ENCODE results near the gene ARHGAP18. TPM values are rescaled to one million over a fixed set of nuclear protein-coding genes. Genes with fewer than 3 reads are reported as not detected.

The ARHGAP18 gene
- total and polyA plus RNA-seq, 2 experiments from 2014 or later = 4.3 to 5.0 TPM

GRCh38 chr6:129607581-129608186 is 102.3 kb downstream of the ARHGAP18 start (continued):
- TF ChIP-seq ZNF462 (CRISPR knock-in tag; IDR thresholded peaks at IDR 0.05) = no peak
- no peak for TF ChIP-seq EZH2phosphoT487 (IDR thresholded peaks at IDR 0.05; ENCODE audit: unreplicated experiment)
- no peak for TF ChIP-seq CTCF (conservative IDR thresholded peaks at IDR 0.05; ENCODE audit: low read depth in 2 of 2)
- TF ChIP-seq NANOG (IDR thresholded peaks at IDR 0.05; ENCODE audit: borderline replicate concordance) = no peak

- Histone ChIP-seq H3K4me2 (no peak overlapping the region), H3K27ac (ENCODE audit: low read depth) (no peak overlapping the region), H3K4me1 (ENCODE audit: insufficient read depth) (peaks cover 25% of the 10 kb centered on the region), H2AFZ (no peak overlapping the region), H3K9me2 (ENCODE audit: insufficient read depth) (no peaks in the 10 kb centered on the region), H3K79me2 (replicated peaks; ENCODE audit: insufficient read depth) (no peaks in the 10 kb centered on the region), H3K27me3 (ENCODE audit: insufficient read depth) (no peaks in the 10 kb centered on the region), H3K4me3 (no peak overlapping the region), H4K20me1 (replicated peaks; ENCODE audit: insufficient read depth) (no peaks in the 10 kb centered on the region), H3F3A (replicated peaks; ENCODE audit: low read depth) (no peaks in the 10 kb centered on the region), H3K36me3 (ENCODE audit: insufficient read depth) (no peaks in the 10 kb centered on the region)
- ATAC-seq (no peak), DNase-seq (ENCODE audit: low spot score) (no peak)
- H3K4me1 Mint-ChIP-seq = peaks cover 24% of the 10 kb centered on the region
- no peak overlapping the region for H3K4me3 Mint-ChIP-seq
- no peaks in the 10 kb centered on the region for H3K27me3 Mint-ChIP-seq (ENCODE audit: insufficient read depth, low read depth, poor library complexity)
- no peaks in the 10 kb centered on the region for H3K36me3 Mint-ChIP-seq (ENCODE audit: low read depth)
- no peaks in the 10 kb centered on the region for H3K9me3 Mint-ChIP-seq
- no peak overlapping the region; the same call in 1 of the 2 replicates for H3K27ac Mint-ChIP-seq
- TF ChIP-seq CREB1 (CRISPR knock-in tag; IDR thresholded peaks at IDR 0.05; ENCODE audit: low read depth) (no peak), ZNF114 (CRISPR knock-in tag; IDR thresholded peaks at IDR 0.05) (no peak), JUNB (IDR thresholded peaks at IDR 0.05; ENCODE audit: unreplicated experiment) (no peak), ETS1 (IDR thresholded peaks at IDR 0.05) (no peak), STAT1 (IDR thresholded peaks at IDR 0.05; ENCODE audit: unreplicated experiment) (no peak), EZH2 (IDR thresholded peaks at IDR 0.05; ENCODE audit: low read depth, unreplicated experiment) (no peak), EZH2phosphoT487 (IDR thresholded peaks at IDR 0.05; ENCODE audit: unreplicated experiment) (no peak), REST (IDR thresholded peaks at IDR 0.05; ENCODE audit: unreplicated experiment) (no peak)
Observed at GRCh38 chr6:129606664-129607063, 103.3 kb downstream of the ARHGAP18 start.
